ENCODE measurements around the gene ARID3C.

Gene ARID3C

DNA sequence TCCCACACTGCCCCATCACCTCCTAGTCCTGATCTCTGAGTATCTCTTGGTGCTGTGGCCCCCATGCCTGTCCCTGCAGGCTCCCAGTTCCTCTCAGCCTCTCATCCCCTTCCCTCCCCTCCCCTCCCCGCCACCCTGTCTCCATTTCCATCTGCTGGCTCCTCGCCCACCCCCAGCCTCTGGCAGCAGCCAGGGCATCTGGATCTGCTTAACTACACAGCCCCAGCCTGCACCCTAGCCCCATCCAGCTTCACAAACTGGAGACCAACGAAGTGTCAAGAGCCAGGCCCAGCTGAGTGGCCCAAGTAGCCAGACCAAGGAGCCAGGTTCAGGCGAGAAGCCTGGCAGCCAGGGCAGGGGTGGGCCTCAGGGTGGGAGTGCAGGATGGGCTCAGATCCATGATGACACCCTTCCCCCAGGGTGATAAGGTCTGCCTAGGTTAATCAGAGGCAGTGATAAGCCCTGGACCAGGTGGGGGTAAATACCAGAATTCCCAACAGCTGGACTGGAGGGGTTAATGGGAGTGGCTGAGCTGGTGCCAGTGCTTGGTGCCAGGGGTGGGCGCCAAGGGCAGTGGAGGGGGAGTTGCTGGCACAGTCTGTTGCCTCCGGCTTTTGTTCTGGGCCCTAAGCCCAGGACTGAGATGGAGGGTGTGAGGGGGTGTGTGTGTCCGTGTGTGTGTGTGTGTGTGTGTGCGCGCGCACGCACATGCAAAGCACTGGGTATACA, 25.6 kb upstream of the ARID3C start:
- no peaks in the 10 kb centered on the region for H3F3A ChIP-seq (ENCODE audit: low read depth)
- H3K79me2 ChIP-seq (ENCODE audit: insufficient read depth, low read length), result no peaks in the 10 kb centered on the region
- no peaks in the 10 kb centered on the region for H3K27me3 ChIP-seq (ENCODE audit: insufficient read depth, low read length, poor library complexity, severe bottlenecking)
- H4K20me1 ChIP-seq (ENCODE audit: insufficient read depth, low read length, poor library complexity, severe bottlenecking), result no peaks in the 10 kb centered on the region
- no peaks in the 10 kb centered on the region for H3K9me3 ChIP-seq (ENCODE audit: insufficient read depth, low read depth, low read length)
- no peak for TF ChIP-seq EZH2phosphoT487 (IDR thresholded peaks at IDR 0.05; ENCODE audit: borderline replicate concordance)
- TF ChIP-seq, protein P1, sequence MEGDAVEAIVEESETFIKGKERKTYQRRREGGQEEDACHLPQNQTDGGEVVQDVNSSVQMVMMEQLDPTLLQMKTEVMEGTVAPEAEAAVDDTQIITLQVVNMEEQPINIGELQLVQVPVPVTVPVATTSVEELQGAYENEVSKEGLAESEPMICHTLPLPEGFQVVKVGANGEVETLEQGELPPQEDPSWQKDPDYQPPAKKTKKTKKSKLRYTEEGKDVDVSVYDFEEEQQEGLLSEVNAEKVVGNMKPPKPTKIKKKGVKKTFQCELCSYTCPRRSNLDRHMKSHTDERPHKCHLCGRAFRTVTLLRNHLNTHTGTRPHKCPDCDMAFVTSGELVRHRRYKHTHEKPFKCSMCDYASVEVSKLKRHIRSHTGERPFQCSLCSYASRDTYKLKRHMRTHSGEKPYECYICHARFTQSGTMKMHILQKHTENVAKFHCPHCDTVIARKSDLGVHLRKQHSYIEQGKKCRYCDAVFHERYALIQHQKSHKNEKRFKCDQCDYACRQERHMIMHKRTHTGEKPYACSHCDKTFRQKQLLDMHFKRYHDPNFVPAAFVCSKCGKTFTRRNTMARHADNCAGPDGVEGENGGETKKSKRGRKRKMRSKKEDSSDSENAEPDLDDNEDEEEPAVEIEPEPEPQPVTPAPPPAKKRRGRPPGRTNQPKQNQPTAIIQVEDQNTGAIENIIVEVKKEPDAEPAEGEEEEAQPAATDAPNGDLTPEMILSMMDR (conservative IDR thresholded peaks at IDR 0.05; ENCODE audit: low read length), result no peak
- H2AFZ ChIP-seq (ENCODE audit: low read length), result no peak overlapping the region
- no peak overlapping the region for H3K4me2 ChIP-seq (ENCODE audit: low read depth, low read length, poor library complexity, severe bottlenecking)
- no peak overlapping the region for H3K4me3 ChIP-seq (ENCODE audit: low read length, poor library complexity, severe bottlenecking)
- H3K9ac ChIP-seq (ENCODE audit: low read depth, low read length, poor library complexity, severe bottlenecking), result no peak overlapping the region
- no peaks in the 10 kb centered on the region for H3K9me2 ChIP-seq (replicated peaks; ENCODE audit: low read depth, low read length)
- no peaks in the 10 kb centered on the region for H3K4me1 ChIP-seq (ENCODE audit: insufficient read depth, low read length, poor library complexity, severe bottlenecking)
- H3K36me3 ChIP-seq (ENCODE audit: insufficient read depth, low read length), result peaks cover 3% of the 10 kb centered on the region; the same call in 1 of the 2 replicates

DNA sequence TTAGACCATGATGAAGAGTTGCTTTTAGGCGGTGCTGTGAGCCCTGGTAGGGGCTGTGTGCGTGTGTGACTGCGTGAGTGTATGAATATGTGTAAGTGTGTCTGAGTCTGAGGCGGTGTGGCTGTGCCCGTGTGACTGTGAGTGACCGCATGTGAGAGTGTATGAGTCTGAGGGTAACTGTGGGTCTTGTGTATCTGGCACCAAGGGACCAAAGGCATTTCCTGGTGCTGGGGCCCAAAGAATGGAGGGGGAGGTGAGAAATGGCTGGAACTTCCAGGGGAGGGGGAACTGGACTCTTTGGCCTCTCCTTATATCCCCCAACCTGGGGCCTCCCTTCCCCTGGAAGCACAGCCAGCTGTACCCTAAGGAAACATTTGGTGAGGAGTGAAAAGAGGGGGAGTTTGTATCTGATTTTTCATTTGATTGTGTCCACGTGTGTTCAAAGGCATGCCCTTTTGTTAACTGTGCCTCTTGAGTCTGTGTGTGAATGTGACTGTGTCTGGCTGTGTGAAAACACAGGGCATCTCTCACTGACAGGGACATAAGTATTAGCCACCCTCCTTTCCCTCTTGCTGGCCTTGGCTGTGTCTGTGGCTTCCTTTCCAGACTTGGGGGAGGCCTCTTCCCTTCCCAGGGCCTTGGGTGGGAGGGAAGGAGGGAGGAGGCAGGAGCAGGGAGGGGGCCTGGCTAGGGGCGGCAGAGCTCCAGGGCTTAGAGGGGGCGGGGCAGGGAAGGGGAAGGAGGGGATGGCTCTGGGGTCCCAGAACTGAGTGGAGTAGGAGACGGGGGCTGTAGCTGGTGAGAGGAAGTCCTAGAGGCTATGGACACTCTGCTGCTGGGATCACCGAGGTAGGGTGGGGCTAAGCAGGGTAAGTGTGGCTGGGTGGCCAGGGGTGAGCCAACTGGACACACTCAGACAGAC, 24.5 kb upstream of the ARID3C start:
- no peak overlapping the region for H2AFZ ChIP-seq (ENCODE audit: low read length)
- H3K9me3 ChIP-seq (ENCODE audit: insufficient read depth, low read depth, low read length), result no peaks in the 10 kb centered on the region
- H3K4me3 ChIP-seq (ENCODE audit: low read length, poor library complexity, severe bottlenecking), result no peak overlapping the region
- H4K20me1 ChIP-seq (ENCODE audit: insufficient read depth, low read length, poor library complexity, severe bottlenecking), result peaks cover 5% of the 10 kb centered on the region
- no peak overlapping the region for H3K9ac ChIP-seq (ENCODE audit: low read depth, low read length, poor library complexity, severe bottlenecking)
- no peaks in the 10 kb centered on the region for H3F3A ChIP-seq (ENCODE audit: low read depth)
- peaks cover 7% of the 10 kb centered on the region for H3K4me1 ChIP-seq (ENCODE audit: insufficient read depth, low read length, poor library complexity, severe bottlenecking)
- H3K79me2 ChIP-seq (ENCODE audit: insufficient read depth, low read length), result peaks cover 10% of the 10 kb centered on the region
- H3K27me3 ChIP-seq (ENCODE audit: insufficient read depth, low read length, poor library complexity, severe bottlenecking), result no peaks in the 10 kb centered on the region
- no peak for TF ChIP-seq EZH2phosphoT487 (IDR thresholded peaks at IDR 0.05; ENCODE audit: borderline replicate concordance)
- TF ChIP-seq, protein P1 (conservative IDR thresholded peaks at IDR 0.05; ENCODE audit: low read length), result no peak
- H3K4me2 ChIP-seq (ENCODE audit: low read depth, low read length, poor library complexity, severe bottlenecking), result no peak overlapping the region
- no peaks in the 10 kb centered on the region for H3K9me2 ChIP-seq (replicated peaks; ENCODE audit: low read depth, low read length)
- H3K36me3 ChIP-seq (ENCODE audit: insufficient read depth, low read length), result peaks cover 10% of the 10 kb centered on the region; the same call in 1 of the 2 replicates

DNA sequence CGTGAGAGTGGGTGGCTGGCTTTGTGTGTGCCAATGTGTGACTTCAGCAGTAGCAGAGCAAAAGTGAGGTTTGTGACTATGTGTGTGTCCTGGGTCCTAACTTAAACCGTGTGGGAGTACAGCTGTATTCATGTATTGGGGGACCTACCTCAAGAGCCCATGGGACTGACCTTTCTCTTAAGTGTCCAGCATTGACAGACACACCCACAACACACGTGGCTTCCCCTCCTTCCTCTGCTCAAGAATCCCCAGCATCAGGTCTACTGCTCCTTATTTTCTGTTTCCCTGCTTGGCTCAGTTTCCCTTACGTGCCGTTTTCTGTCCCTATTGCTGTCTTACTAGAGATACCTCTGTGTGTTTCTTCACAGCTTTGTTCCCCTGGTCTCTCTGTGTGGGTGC, 23.7 kb upstream of the ARID3C start:
- Histone ChIP-seq H3K4me3 (ENCODE audit: low read length, poor library complexity, severe bottlenecking) (no peak overlapping the region), H3F3A (ENCODE audit: low read depth) (no peaks in the 10 kb centered on the region), H3K9me2 (replicated peaks; ENCODE audit: low read depth, low read length) (no peaks in the 10 kb centered on the region), H3K79me2 (ENCODE audit: insufficient read depth, low read length) (peaks cover 18% of the 10 kb centered on the region), H2AFZ (ENCODE audit: low read length) (no peak overlapping the region), H4K20me1 (ENCODE audit: insufficient read depth, low read length, poor library complexity, severe bottlenecking) (peaks cover 13% of the 10 kb centered on the region), H3K27me3 (ENCODE audit: insufficient read depth, low read length, poor library complexity, severe bottlenecking) (no peaks in the 10 kb centered on the region), H3K4me1 (ENCODE audit: insufficient read depth, low read length, poor library complexity, severe bottlenecking) (peaks cover 15% of the 10 kb centered on the region), H3K36me3 (ENCODE audit: insufficient read depth, low read length) (peaks cover 10% of the 10 kb centered on the region; the same call in 1 of the 2 replicates), H3K9me3 (ENCODE audit: insufficient read depth, low read depth, low read length) (no peaks in the 10 kb centered on the region), H3K9ac (ENCODE audit: low read depth, low read length, poor library complexity, severe bottlenecking) (no peak overlapping the region), H3K4me2 (ENCODE audit: low read depth, low read length, poor library complexity, severe bottlenecking) (no peak overlapping the region)
- no peak for TF ChIP-seq EZH2phosphoT487 (IDR thresholded peaks at IDR 0.05; ENCODE audit: borderline replicate concordance)
- TF ChIP-seq, protein P1 (conservative IDR thresholded peaks at IDR 0.05; ENCODE audit: low read length), result no peak

All from Loucy (cell line).